ENCODE results near the gene XRCC4.
A peak's percentile ranks its signal among the peaks of the same experiment; 100 is the strongest.
"Not testable (repeated sequence)": the region's sequence is repeated elsewhere in the genome, so short reads cannot be mapped to it uniquely, and the experiment has no call there.

Gene XRCC4

DNA sequence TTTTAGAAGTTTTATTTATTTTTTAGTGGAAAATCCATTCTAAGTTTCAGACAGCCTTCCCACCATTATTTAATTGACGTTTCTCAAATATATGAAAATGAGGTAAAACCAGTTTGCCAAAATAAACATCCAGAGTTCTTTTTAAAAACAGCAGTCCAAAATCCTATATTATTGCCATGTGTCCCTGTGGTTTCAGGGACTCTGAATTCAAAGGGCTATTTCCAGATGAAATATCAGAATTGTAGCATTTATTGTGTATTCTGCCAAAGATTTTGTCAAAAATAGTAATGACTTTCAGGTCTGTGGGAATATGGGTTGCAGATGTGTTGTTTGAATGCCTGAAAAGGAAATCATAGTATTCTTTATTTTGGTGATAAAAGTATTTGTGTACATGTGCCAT is 41.6 kb downstream of the XRCC4 start:
- no peak for DNase-seq

GRCh38 chr5:83124593-83124992 is 47.2 kb downstream of the XRCC4 start:
- no peak for DNase-seq

GRCh38 chr5:83125560-83125959 is 48.2 kb downstream of the XRCC4 start:
- DNase-seq, result no peak

- no peak for DNase-seq
Observed at GRCh38 chr5:83126501-83126900, 49.2 kb downstream of the XRCC4 start.

GRCh38 chr5:83133797-83134196 is 56.5 kb downstream of the XRCC4 start:
- peak; percentile 2 for DNase-seq

GRCh38 chr5:83142526-83142925 is 65.2 kb downstream of the XRCC4 start:
- DNase-seq, result no peak

DNA sequence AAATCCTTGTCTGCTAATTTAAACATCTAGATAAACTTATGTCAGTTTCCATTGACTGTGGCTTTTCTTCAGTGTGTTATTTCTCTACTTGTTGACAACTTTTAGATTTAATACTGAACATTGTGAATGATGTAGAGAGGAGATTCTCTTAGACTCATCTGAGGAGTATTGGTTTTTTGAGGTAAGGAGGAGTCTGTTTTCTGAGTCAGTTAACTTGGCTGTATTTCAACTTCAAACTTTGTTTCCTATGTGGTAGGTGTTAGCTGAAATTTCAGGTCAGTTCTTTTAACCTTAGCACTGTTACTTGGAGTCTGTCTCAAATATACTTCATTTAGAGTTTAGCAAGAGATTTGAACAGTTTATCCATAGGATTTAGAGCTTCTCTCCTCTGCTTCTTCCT is 67.9 kb downstream of the XRCC4 start:
- no peak for DNase-seq

GRCh38 chr5:83145882-83146331 is 68.6 kb downstream of the XRCC4 start:
- DNase-seq, result no peak

DNA sequence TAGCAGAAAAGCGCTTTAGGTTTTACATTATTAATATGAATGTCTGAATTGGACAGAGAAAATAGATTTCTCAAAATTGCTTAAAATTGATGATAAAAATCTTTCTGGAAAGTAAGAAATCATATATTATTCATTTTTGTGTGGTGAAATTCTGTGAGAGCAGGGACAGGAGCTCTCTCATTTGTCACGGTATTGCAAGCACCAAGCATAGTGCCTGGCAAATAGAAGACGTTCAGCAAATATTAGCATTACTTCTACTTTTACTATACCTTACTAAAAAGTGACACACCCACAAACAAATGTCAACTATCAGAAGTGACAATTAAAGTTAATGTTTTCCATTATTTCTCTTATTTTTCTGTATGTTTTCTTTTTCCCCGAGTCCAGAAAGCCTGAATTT is 69.1 kb downstream of the XRCC4 start:
- no peak for DNase-seq

GRCh38 chr5:83147593-83147992 is 70.2 kb downstream of the XRCC4 start:
- no peak for DNase-seq

DNA sequence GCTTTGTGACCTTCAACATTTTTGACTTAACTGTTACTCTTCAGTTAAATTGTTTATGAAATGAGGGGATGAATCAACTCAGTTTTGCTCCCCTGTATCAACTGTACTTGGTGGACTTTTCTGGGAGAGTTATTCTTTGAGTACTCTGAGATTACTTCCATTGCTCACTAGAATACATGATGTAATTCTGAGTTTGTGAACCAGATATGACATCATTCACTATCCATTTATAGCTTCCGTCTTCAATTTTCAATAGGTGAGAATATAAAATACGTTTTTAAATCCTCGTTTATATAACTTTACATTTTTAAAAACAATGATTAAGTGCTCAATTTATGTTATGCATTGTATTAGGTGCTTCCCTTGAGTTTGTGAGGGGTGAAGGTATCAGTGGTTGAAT is 71.0 kb downstream of the XRCC4 start:
- no peak for DNase-seq

- no peak for DNase-seq
Observed at GRCh38 chr5:83149671-83150070, 72.3 kb downstream of the XRCC4 start.

- no peak for DNase-seq
Observed at GRCh38 chr5:83151821-83152220, 74.5 kb downstream of the XRCC4 start.

- DNase-seq, result not testable (repeated sequence)
Observed at GRCh38 chr5:83152996-83153395, 75.6 kb downstream of the XRCC4 start.

GRCh38 chr5:83156001-83156400 is 78.7 kb downstream of the XRCC4 start:
- DNase-seq, result no peak

DNA sequence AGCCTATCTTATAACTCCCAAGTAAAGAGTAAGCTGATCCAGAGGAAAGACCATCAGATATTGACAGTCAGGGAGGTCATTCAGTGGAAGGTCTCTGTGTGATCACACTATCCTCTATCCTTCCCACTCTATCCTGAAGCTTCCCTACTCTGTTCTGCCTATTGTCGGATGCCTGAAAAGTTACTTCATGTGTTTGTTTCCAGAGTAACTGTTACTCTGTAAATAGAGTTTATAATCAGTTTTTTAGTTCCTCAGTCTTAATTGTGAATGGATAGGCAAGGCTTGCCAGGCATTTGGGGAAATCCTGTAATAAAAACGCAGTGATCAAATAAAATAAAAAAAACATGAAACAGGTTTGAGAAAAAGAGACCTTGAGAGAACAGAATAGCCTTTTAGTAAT is 79.8 kb downstream of the XRCC4 start:
- no peak for DNase-seq

DNA sequence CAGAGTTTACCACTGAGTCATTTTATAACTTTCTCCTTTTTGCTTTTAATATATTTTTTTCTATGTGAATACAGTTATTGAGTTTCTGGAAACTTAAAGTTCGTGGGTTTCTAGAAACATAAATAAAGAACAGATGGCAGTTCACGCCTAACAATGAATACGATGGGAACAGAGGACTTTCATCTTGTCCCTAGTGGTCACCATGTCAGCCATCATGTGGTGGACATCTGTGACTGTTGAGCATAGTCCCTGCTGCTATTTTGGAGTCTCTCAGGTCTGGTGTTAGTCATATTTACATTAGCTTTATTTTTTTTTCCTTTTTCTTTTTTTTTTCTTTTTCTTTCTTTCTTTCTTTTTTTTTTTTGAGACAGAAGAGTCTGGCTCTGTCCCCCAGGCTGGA is 85.3 kb downstream of the XRCC4 start:
- no peak for DNase-seq

DNA sequence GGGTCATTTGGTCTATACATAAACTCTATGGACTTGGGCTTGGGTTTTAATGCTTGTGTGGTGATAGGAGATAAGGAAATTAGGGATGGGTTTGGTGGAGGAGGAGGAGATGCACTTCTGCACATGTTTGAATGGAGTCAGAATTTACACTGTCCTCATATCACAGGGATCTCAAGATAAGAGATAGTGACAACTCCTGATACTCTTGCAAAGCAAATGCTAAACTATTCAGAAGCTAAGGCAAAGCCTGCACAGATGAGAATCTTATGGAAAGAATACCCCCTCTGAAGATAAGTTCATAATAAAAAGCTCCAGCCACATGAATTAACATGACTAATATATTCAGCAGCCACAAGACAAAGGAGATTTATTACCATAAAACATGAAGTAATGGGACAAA is 90.2 kb downstream of the XRCC4 start:
- no peak for DNase-seq

DNA sequence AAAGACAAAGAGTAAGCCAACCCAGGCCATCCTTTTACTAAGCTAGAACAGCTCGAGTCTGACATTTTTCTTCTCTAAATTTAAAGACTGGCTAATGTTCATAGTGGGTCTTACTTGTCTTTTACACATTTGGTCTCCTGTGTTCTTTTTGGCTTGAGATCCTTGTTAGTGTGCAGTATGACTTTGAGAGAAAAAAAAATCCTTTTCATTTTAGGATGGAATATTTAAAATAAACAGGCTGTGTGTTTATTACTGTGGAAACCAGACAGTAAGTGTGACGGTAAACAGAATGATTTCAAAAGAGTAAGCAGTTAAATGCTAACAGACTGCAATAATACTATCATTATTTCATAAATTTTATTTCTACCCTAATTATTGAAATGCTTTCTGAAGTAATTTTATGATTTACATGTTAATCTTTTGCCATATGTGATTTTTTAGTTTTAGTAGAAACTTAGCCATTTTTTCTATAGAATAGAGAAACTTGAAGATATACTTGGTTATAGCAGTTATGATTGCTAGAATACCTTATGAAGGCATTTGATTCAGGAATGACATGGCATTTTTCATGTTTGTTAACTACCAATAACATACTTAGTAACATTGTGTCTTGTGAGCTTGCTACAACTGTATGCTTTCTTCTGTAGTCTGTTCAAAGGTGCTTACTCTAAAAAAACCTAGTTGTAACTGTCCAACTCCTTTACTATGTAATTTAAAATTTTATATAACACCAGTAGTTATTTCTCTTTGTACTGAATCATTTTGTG is 92.4 kb downstream of the XRCC4 start:
- DNase-seq, result no peak

DNA sequence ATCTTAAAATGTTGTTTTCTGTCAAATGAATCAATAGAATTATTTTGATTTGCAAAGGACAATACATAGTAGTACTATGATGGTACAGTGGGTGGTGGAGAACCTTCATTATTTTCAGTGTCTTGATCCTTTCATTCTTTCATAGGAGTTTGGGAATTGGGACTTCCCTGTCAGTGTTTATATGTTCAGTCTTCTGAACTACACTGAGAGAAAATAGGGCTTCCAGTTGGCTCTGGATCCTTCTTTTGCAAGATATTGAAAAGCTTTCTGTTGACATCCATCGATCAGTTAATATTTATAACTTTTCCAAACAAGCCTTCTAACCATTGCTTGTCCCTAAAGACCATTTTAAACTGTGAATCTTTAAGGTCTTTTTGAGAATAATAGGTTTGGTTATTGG is 94.7 kb downstream of the XRCC4 start:
- DNase-seq, result no peak

DNA sequence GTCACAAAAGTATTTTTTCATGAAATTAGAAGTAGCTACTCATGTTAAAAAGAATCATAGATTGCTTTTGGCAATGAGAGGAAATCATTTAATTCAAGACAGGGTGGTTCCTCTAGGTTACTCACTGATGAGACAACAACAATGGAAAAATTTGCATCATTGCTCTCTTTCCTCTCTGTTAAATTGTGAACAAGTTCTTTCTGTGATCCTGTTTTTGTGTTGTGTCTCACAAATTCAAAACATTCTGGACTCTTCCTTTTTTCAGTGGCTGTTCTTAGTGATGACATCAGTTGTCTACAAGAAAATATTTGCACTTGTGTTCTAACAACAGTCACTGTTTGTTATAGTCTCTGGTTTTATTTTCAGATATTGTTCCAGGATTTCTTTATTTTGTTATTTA is 95.3 kb downstream of the XRCC4 start:
- no peak for DNase-seq

- no peak for DNase-seq
Observed at GRCh38 chr5:83173826-83174225, 96.5 kb downstream of the XRCC4 start.

DNA sequence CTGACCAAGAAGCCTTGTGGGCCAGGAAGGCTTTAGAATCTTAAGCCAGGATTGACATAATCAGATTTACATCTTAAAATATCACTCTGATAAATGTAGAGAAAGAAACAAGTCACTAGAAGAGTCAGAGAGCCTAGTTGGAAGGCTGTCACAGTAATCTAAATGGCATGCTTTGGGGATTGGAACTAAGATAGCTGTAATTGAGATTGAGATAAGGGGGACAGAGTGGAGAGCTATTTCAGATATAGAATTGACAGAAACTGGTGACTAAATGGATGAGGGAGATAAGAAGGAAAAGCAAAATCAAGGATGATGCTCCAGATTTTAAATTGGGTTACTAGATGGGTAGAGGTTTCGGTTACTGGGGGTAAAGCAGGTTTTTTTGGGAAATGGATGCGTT is 100.5 kb downstream of the XRCC4 start:
- no peak for DNase-seq

GRCh38 chr5:83179966-83180365 is 102.6 kb downstream of the XRCC4 start:
- DNase-seq, result no peak

- DNase-seq, result no peak
Observed at GRCh38 chr5:83184534-83184933, 107.2 kb downstream of the XRCC4 start.

Data from activated gamma-delta T cell (primary cell).